Skin epidermis (tissue), 12 donors: ENCODE measurements around the gene CISH.

Source experiments
- H3K27ac ChIP-seq, 21 experiments: fragments of 200-600 bp; sonication (generic) in 11 of 21; one replicate each; pipeline ENCODE4 v1.5.0; 2020; ENCODE audit warnings: mild to moderate bottlenecking in 3 of 21, inconsistent platforms in 2 of 21, moderate library complexity in 2 of 21
- H3K4me3 ChIP-seq, 7 experiments: fragments of 200-600 bp; sonication (generic) in 2 of 7; one replicate each; pipeline ENCODE4 v1.5.0; 2020; ENCODE audit warnings: inconsistent platforms in 2 of 7, mild to moderate bottlenecking in 2 of 7, moderate library complexity in 1 of 7

The CISH gene

GRCh38 chr3:50611464-50612233 lies at the start of gene CISH:
Gene CISH (minus strand): TSS chr3:50611774. CDS start chr3:50611650, 124 bp downstream.
- Histone ChIP-seq H3K4me3 (peak within 1 kb of the TSS; percentile 41 to 84 (median 71)), H3K27ac (peak within 1 kb of the TSS; percentile 39 to 97 (median 91))

GRCh38 chr3:50660386-50660785 lies 48.8 kb upstream of the CISH start:
- Histone ChIP-seq H3K4me3 (no peak overlapping the region), H3K27ac (no peak overlapping the region)

GRCh38 chr3:50658831-50659230 lies 47.3 kb upstream of the CISH start:
- H3K4me3 ChIP-seq: no peak overlapping the region
- no peak overlapping the region for H3K27ac ChIP-seq

DNA sequence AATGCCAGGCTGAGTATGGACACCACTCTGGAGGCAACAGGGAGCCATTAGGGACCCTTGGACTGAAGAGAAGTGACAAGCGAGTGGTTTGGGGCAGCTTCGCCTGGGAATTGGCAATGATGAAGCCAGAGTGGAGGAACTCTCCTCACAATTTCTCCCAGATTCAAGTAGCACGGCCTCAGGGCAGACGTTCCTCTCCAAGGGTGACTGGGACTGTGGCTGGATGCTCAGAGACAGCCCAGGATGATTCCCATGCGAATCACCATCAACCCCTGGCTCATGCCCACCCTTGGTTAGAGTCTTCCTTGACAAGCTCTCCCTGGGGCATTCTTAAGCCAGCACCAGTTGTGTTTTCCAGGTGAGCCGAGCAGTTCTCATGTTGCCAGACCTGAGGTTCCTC lies 46.8 kb upstream of the CISH start:
- Histone ChIP-seq H3K27ac (no peak overlapping the region), H3K4me3 (no peak overlapping the region)

DNA sequence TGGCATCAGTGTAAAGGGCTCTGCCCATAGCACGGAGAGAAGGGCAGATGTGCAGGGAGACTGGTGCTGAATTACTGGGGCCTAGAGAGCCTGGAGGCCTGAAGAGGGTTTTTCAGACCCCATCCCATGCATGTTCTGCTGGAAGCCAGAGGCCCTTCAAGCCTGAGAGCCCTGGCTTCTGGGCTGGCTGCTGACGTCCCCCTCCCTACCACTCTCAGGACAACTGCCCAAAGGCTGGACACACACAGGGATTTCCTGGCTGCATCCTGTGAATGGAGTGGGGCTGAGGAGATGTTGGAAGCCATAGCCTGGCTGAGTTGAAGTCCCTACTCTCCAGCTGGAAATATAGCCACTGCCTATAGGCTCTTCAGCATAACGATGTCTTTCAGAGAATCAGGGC lies 46.2 kb upstream of the CISH start:
- H3K4me3 ChIP-seq: no peak overlapping the region
- no peak overlapping the region for H3K27ac ChIP-seq

GRCh38 chr3:50657407-50657806 lies 45.8 kb upstream of the CISH start:
- no peak overlapping the region for H3K4me3 ChIP-seq
- H3K27ac ChIP-seq: no peak overlapping the region

GRCh38 chr3:50656417-50657195 lies 45.0 kb upstream of the CISH start:
- Histone ChIP-seq H3K4me3 (no peak overlapping the region), H3K27ac (no peak overlapping the region)

GRCh38 chr3:50655009-50655830 lies 43.6 kb upstream of the CISH start:
- Histone ChIP-seq H3K27ac (no peak overlapping the region), H3K4me3 (no peak overlapping the region)

- H3K27ac ChIP-seq: peak overlapping the region in 1 of 21 experiments; percentile 0
- no peak overlapping the region for H3K4me3 ChIP-seq
These were observed 42.5 kb upstream of the CISH start for GRCh38 chr3:50653937-50654595.

- Histone ChIP-seq H3K4me3 (no peak overlapping the region), H3K27ac (no peak overlapping the region)
These were observed 41.1 kb upstream of the CISH start for GRCh38 chr3:50652709-50653108.

DNA sequence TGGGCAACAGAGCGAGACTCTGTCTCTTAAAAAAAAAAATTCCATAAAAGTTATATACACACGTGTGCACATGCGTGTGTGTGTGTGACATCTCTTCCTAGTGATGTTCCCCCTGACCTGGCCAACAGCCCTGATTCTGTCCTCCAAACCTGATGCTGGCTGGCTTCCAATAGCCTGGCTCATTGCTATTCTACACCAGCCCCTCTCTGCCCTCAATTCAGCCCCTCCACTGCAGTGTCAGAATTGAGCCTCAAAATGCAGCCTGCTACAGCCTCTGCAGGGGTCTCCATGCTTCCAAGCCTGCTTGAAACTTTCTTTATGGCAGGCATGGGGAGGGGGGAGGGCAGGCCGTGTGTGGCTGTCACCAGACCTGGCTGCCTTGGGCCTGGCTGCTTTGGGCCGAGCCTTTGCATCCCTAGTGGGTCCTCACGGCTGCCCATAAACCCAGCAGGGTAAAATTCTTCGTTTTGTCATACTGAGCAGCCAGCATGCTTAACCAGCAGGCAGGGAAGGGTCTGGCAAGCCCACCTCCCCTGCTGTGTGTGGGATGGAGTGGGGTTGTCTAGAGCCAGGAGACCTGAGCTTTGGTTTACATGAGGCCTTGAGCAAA lies 40.5 kb upstream of the CISH start:
- no peak overlapping the region for H3K4me3 ChIP-seq
- H3K27ac ChIP-seq: no peak overlapping the region

- H3K27ac ChIP-seq: no peak overlapping the region
- H3K4me3 ChIP-seq: no peak overlapping the region
These were observed 39.9 kb upstream of the CISH start for GRCh38 chr3:50651445-50651844.

DNA sequence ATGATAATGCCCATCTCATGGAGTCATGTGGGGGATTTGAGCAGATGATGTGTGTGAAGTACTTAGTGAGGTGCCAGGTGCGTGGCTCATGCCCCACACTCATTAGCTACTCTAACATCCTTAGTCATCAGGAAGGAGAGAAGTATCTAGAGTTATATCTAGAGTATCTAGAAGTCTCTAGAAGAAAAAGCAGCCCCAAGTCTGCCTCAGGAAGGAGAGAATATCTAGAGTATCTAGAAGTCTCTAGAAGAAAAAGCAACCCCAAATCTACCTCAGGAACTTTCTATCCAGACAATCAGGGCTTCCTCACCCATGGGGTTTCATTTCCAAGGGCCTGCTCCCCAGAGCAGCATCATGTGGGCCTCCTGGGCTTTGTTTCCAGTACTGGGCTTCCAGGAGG lies 38.4 kb upstream of the CISH start:
- Histone ChIP-seq H3K27ac (no peak overlapping the region), H3K4me3 (no peak overlapping the region)

DNA sequence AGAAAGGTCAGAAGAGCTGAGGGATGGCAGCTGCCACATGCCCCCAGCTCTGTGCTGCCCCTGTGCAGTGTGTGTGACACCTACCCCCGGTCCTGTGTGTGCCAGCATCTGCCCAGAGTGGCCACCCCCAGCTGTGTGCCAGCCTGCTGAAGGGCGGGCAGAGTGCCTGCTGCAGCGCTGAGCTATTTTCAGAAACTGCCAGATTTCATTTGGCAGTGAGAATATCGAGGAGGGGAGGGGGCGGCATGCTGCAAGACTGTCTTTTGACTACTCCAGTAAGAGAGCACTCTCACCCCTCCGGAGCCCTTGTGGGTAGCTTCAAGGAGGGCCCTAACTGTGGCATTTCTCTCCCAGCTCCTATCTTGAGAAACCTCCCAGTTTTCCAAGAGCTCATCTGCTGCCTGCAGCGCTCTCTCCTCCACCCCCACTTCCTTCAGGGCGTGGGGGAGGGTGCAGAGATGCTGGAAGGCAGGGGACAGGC lies 37.9 kb upstream of the CISH start:
- H3K27ac ChIP-seq: no peak overlapping the region
- H3K4me3 ChIP-seq: no peak overlapping the region

DNA sequence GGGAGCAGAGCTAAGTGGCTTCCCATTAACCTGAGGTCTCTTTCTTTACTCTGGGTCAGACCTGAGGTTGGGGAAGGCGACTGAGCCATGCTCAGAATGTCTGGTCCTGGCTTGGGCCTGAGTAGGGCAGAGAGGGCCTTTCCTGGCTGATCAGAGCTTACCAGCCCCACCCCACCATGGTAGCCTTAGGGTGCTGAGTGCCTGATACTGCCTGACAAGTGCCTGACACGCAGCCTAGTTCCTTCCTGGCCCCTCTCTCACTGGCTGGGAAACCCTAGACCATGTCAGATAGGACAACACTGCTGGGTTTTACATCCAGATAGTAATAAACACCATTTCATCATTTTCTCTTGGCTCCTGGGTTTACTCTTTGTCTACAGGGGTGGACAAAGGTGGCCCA lies 37.4 kb upstream of the CISH start:
- H3K27ac ChIP-seq: no peak overlapping the region
- no peak overlapping the region for H3K4me3 ChIP-seq

DNA sequence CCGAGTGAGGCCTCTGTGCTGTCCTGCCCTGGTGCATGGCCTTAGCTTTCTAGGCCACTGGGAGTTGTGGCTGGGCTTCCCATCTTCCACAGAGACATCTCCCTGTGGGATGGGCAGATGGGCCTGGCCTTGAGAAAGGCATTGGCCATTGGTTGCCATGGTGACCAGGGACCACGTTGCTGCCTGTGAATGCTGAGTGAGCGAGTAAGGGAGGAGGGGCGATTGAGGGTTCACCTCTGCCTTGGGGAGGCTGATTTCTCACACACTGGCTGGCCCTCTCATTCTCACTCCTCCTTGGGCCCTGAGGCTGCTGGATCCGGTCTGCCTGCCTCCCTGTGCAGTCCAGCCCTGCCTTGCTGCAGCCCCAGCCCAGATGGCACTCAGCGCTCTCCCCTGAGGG lies 36.7 kb upstream of the CISH start:
- Histone ChIP-seq H3K27ac (no peak overlapping the region), H3K4me3 (no peak overlapping the region)

DNA sequence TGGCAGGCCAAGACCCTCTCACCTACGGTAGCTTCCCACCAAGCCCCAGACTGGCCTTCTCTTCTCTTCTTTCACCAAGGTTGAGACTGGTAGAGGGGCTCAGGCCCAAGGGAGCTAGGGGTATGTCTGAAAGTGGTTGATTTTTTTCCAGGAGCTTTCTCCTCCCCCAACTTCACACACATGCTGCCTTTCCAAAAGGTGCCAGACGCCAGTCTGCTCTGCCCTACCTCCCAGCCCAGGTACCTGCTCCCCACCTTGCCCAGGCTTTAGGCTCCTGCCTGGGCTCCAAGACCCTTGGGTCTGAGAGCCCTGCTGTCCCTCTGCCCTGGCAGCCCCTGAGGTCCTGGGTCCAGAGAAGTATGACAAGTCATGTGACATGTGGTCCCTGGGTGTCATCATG lies 33.8 kb upstream of the CISH start:
- no peak overlapping the region for H3K27ac ChIP-seq
- H3K4me3 ChIP-seq: no peak overlapping the region

GRCh38 chr3:50644561-50644960 lies 33.0 kb upstream of the CISH start:
- Histone ChIP-seq H3K27ac (no peak overlapping the region), H3K4me3 (no peak overlapping the region)

- H3K27ac ChIP-seq: no peak overlapping the region
- no peak overlapping the region for H3K4me3 ChIP-seq
These were observed 30.8 kb upstream of the CISH start for GRCh38 chr3:50642382-50642781.
